GM12873 (cell line): ENCODE data around the gene TCP10L.

Experiments used
- TF ChIP-seq, protein P1 (sequence below): IDR thresholded peaks from 2 replicates; pipeline ENCODE4 v1.5.1; 2012; ENCODE audit warnings: low read depth, mild to moderate bottlenecking, moderate library complexity, low read length, control low read depth; ENCODE audit not compliant: insufficient read depth; ENCODE audit errors: missing control alignments

Gene TCP10L

DNA sequence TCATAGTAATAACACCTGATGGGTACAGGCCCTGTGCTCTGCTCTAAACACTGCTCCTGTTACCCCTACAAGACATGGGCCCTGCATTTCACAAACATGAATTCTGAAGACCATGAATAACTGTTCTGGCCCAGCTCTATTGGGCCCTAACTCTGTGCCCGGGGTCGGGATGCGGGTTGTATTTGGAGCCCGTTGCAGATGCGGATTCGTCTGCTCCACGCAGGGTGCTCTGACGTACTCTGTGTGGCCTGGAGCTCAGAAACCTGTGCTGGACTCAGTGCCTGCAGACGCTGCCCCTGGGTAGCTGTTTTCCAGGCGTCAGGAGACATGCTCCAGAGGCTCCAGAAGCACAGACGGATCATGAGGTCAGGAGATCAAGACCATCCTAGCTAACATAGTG lies 10.1 kb upstream of the TCP10L start:
- TF ChIP-seq, protein P1, sequence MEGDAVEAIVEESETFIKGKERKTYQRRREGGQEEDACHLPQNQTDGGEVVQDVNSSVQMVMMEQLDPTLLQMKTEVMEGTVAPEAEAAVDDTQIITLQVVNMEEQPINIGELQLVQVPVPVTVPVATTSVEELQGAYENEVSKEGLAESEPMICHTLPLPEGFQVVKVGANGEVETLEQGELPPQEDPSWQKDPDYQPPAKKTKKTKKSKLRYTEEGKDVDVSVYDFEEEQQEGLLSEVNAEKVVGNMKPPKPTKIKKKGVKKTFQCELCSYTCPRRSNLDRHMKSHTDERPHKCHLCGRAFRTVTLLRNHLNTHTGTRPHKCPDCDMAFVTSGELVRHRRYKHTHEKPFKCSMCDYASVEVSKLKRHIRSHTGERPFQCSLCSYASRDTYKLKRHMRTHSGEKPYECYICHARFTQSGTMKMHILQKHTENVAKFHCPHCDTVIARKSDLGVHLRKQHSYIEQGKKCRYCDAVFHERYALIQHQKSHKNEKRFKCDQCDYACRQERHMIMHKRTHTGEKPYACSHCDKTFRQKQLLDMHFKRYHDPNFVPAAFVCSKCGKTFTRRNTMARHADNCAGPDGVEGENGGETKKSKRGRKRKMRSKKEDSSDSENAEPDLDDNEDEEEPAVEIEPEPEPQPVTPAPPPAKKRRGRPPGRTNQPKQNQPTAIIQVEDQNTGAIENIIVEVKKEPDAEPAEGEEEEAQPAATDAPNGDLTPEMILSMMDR: no peak

DNA sequence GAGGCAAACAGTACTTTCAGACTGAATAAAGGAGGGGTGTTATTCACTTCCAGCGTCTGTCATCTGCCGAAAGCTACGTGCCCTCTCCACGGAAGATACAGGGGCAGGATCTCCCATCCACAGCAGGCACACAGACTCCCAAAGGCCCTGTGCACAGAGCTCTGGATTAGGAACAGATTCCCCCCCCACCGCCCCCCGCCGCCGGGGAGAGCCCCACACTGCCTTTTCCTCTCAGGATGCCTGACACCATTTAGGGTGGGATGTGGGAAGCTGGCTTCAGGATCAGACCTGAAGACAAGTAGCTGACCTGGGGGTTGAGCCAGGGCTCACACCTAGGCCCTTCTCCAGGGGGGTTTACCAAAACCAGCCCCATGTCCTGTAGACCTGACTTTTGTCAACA lies 8.4 kb upstream of the TCP10L start:
- TF ChIP-seq, protein P1: no peak

DNA sequence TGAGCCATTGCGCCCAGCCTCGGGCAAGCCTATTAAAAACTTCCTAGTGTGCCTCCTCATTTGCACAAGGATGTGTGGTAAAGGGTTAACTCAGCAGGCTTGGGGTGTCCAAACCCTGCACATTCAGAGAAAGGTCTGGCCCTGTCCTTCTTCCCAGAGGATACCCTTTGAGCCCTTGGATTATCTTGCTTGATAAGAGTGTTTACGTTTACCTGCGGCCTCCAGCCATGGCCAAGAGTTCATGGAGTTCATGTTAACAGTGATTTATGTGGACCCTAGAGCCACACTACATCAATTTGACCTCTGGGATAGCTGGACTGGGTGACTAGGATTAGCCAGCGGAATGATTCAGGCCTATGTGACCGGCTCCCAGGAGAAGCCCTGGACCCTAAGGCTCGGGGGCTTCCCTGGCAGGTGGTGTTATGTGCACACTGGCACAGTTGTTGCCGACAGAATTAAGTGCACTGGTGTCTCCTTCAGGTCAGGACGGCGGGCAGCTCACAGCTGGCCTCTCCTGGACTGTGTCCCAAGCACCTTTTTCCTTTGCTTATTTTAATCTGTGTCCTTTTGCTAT lies 7.7 kb upstream of the TCP10L start:
- TF ChIP-seq, protein P1: no peak

DNA sequence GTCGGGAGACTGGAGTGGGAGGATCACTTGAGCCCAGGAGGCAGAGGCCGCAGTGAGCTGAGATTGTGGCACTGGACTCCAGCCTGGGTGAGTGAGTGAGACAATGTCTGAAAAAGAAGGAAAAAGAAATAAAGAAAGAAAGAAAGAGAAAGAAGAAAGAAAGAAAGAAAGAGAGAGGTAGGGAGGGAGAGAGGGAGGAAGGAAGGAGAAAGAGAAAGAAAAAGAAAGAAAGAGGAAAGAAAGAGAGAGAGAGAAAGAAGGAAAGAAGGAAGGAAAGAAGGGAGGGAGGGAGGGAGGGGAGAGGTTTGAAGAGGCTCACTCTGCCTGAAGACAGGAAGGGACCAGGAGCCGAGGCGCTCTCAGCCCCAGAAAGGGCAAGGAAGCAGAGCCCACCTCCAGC lies 4.8 kb upstream of the TCP10L start:
- TF ChIP-seq, protein P1: no peak

DNA sequence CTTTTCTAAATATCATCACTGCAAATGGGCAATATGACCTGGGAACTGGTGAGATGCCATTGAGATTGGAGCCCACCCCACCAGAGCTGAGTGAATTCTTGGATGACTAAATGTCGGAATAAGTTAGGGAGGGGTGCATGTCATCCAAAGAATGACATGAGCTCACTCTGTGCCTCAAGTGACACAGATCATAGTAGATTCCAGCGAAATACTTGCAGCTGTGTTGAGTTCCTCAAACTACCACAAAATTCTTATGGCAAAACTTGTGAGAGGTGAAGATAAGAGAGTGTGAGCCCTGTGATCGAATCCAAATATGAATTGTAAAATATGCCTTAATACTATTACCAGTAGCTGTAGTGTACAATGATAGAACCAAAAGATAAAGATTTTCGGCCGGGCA lies 2.3 kb upstream of the TCP10L start:
- TF ChIP-seq, protein P1: no peak

DNA sequence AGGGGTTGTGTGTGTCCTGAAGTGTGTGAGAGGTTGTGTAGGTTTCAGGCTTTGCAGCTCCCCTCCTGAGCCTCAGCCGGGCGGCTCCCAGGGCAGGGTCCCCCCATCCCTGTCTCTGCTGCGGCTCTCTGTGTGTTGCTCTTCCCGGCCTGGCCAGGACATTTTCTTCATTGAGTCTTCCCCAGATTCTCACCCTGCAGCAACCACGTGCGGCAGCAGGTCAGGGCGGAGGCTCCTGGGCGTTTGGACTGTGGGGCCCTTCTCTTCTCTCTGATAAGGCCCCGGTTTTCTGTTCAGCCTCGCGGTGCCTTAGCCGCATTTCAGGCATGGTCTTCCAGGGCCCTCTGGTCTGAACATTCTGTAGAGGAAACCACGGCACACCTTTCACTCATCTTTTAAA lies 1.8 kb upstream of the TCP10L start:
- TF ChIP-seq, protein P1: no peak

DNA sequence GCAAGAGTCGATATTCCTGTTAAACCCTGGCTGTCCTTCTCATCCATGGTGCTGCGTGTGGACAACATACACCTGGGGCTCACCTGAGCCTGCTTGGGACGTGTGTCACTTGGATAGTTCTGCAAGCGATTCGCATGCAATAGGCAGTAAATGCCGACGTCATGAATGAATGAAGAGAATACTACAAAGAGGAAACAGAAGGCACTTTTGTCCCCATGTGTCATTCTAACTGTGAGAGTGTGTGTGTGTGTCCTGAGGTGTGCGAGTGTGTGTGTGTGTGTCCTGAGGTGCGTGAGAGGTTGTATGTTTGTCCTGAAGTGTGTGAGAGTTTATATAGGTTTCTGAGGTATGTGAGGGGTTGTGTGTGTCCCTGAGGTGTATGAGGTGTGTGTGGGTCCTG lies 647 bp upstream of the TCP10L start:
- TF ChIP-seq, protein P1: no peak
